Thyroid gland (tissue), 4 donors: Measurements from ENCODE around the gene KCTD13.

ENCODE experiments used
- POLR2A ChIP-seq, 2 donors: fragments of 450-650 bp; IDR thresholded peaks; one replicate each; pipeline ENCODE4 v1.6.1; 2017; ENCODE audit warnings: antibody characterized with exemption in 2 of 2, mild to moderate bottlenecking in 2 of 2, moderate library complexity in 1 of 2
- TF ChIP-seq, protein P1 (sequence below), 6 experiments: fragments of 200-600 bp in 3 of 6; fragments of 450-650 bp in 3 of 6; sonication (generic) in 3 of 6; IDR thresholded peaks; one replicate each; pipeline ENCODE4 v1.5.1; 2016 to 2019; ENCODE audit warnings: antibody characterized with exemption in 6 of 6, mild to moderate bottlenecking in 2 of 6, inconsistent platforms in 1 of 6, moderate library complexity in 1 of 6

DNA sequence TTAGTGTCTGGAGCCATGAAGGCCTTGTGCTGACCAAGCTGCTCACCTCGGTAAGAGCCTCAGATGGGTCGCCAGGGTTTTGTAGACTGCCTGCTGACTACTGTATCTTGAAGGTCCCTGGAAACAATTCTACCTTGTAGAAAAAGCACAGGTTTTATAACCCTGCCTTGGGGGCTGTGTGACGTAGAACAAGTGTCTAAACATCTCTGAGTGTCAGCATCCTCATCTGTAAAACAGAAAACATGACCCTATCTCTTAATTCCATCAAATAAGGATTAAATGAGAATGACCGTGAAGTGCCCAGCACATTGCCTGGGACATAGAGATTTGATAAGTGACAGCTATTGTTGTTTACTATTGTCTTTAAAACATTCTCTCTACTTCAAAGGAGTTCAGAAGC, 42.2 kb upstream of the KCTD13 start:
- TF ChIP-seq POLR2A (IDR thresholded peaks at IDR 0.05) = no peak
- TF ChIP-seq, protein P1, sequence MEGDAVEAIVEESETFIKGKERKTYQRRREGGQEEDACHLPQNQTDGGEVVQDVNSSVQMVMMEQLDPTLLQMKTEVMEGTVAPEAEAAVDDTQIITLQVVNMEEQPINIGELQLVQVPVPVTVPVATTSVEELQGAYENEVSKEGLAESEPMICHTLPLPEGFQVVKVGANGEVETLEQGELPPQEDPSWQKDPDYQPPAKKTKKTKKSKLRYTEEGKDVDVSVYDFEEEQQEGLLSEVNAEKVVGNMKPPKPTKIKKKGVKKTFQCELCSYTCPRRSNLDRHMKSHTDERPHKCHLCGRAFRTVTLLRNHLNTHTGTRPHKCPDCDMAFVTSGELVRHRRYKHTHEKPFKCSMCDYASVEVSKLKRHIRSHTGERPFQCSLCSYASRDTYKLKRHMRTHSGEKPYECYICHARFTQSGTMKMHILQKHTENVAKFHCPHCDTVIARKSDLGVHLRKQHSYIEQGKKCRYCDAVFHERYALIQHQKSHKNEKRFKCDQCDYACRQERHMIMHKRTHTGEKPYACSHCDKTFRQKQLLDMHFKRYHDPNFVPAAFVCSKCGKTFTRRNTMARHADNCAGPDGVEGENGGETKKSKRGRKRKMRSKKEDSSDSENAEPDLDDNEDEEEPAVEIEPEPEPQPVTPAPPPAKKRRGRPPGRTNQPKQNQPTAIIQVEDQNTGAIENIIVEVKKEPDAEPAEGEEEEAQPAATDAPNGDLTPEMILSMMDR (IDR thresholded peaks at IDR 0.05) = no peak
